Stomach (tissue), 9 donors: ENCODE measurements around the gene APEH. TPM values are rescaled to one million over a fixed set of nuclear protein-coding genes. Genes with fewer than 3 reads are reported as not detected.
"Not testable (repeated sequence)": the region's sequence is repeated elsewhere in the genome, so short reads cannot be mapped to it uniquely, and the experiment has no call there.

Experiments
- DNase-seq, 2 donors: peaks; one replicate each; pipeline versions ENCODE4 v3.0.0 to v3.0.0-alpha.2; 2013 to 2019
- H3K27ac ChIP-seq, 5 donors: fragments of 200-600 bp in 4 of 5; sonication (generic) in 4 of 5; one replicate each; pipeline ENCODE4 v1.5.1; 2013 to 2019; ENCODE audit warnings: mild to moderate bottlenecking in 1 of 5, moderate library complexity in 1 of 5
- H3K27me3 ChIP-seq, 3 donors: fragments of 200-600 bp; sonication (generic); one replicate each; pipeline ENCODE4 v1.5.1; 2017 to 2019; ENCODE audit warnings: mixed run types in 1 of 3
- H3K36me3 ChIP-seq, 4 donors: fragments of 200-600 bp; sonication (generic); 1 replicate in 3 of 4; 2 replicates in 1 of 4; pipeline ENCODE4 v1.5.1; 2016 to 2019
- H3K4me1 ChIP-seq, 4 donors: fragments of 200-600 bp; sonication (generic); one replicate each; pipeline ENCODE4 v1.5.1; 2016 to 2019
- H3K4me3 ChIP-seq, 4 donors: fragments of 200-600 bp; sonication (generic) in 3 of 4; one replicate each; pipeline ENCODE4 v1.5.1; 2016 to 2019; ENCODE audit warnings: mild to moderate bottlenecking in 1 of 4
- H3K9me3 ChIP-seq, 4 donors: fragments of 200-600 bp; sonication (generic); one replicate each; pipeline ENCODE4 v1.5.1; 2016 to 2019
- CTCF ChIP-seq, 7 experiments: fragments of 450-650 bp in 4 of 7; fragments of 200-600 bp in 3 of 7; sonication (generic) in 3 of 7; IDR thresholded peaks; one replicate each; pipeline ENCODE4 v1.5.1; 2016 to 2019; ENCODE audit warnings: antibody characterized with exemption in 7 of 7, control low read depth in 2 of 7, mild to moderate bottlenecking in 1 of 7
- EP300 ChIP-seq: sonication (generic); formaldehyde crosslinking; IDR thresholded peaks from one replicate; pipeline ENCODE4 v1.6.1; 2017; ENCODE audit warnings: antibody characterized with exemption
- POLR2A ChIP-seq, 4 donors: fragments of 450-650 bp; IDR thresholded peaks; one replicate each; pipeline ENCODE4 v1.6.1; 2016; ENCODE audit warnings: antibody characterized with exemption in 4 of 4, control low read depth in 2 of 4, mild to moderate bottlenecking in 1 of 4, moderate library complexity in 1 of 4
- POLR2AphosphoS5 ChIP-seq, 3 donors: sonication (generic); formaldehyde crosslinking; IDR thresholded peaks; one replicate each; pipeline ENCODE4 v1.6.1; 2016; ENCODE audit warnings: antibody characterized with exemption in 3 of 3
- WGBS, 5 donors: extraction: QIAGEN DNeasy Blood & Tissue Kit in 3 of 5; methylation state at CpG; one replicate each; pipeline versions ENCODE4 v1.1.5 to v1.1.7; 2013 to 2018; 5-methylcytosine and 5-hydroxymethylcytosine counted together
- intact Hi-C: fragments of 100-400 bp; cut with DNase I; formaldehyde crosslinking; loops from one replicate; pipeline ENCODE4 v1.15.1; 2023; ENCODE audit warnings: low total_unique reads
- polyA plus RNA-seq, 3 donors: library from polyadenylated mRNA; stranded (reverse); fragments of 200-250 nt; gene quantifications; one replicate each; pipeline ENCODE4 v1.2.3, GENCODE V29; 2013
- total RNA-seq, 5 donors: library from RNA; depleted of rRNA; stranded (reverse); fragments of >200 nt; gene quantifications; one replicate each; pipeline versions ENCODE4 v1.1.0 to v1.2.3, GENCODE V29; 2014 to 2016
- donor health status: healthy with polysubstance abuse.
- donor health status: Bipolar disorder and iron deficiency.
- donor health status: healthy.

The APEH gene
- total and polyA plus RNA-seq, 8 donors = 23.9 to 104 (median 47.7) TPM

- H3K27ac ChIP-seq = no peak overlapping the region
- TF ChIP-seq EP300 = no peak
- TF ChIP-seq POLR2A (IDR thresholded peaks at IDR 0.05) = no peak
- TF ChIP-seq CTCF (IDR thresholded peaks at IDR 0.05) = no peak
- TF ChIP-seq POLR2AphosphoS5 (IDR thresholded peaks at IDR 0.05) = no peak
- H3K36me3 ChIP-seq = peaks cover 58 to 70% (median 68%) of the 10 kb centered on the region in 4 donors
- peaks cover 4 to 20% (median 17%) of the 10 kb centered on the region in 4 donors for H3K4me1 ChIP-seq
- no peak for DNase-seq
- peaks cover 0 to 22% (median 0%) of the 10 kb centered on the region in 3 donors for H3K27me3 ChIP-seq
- no peaks in the 10 kb centered on the region for H3K9me3 ChIP-seq
- WGBS, 5 donors = 88 to 94% (median 88%) methylated on average over 6 of the region's 6 CpGs
- intact Hi-C loops = no loop called here
- no peak overlapping the region for H3K4me3 ChIP-seq
These were observed 9.0 kb downstream of the APEH start for GRCh38 chr3:49683162-49683561.

- H3K4me3 ChIP-seq, H3K9me3 ChIP-seq, DNase-seq, intact Hi-C loops, H3K27ac ChIP-seq: not testable (repeated sequence)
- 80 to 100% (median 88%) methylated on average over 1 to 2 of the region's 2 CpGs for WGBS, 5 donors
- Histone ChIP-seq H3K27me3 (peaks cover 0 to 22% (median 0%) of the 10 kb centered on the region in 3 donors), H3K4me1 (peaks cover 8 to 29% (median 26%) of the 10 kb centered on the region in 4 donors), H3K36me3 (peaks cover 45 to 57% (median 55%) of the 10 kb centered on the region in 4 donors)
These were observed 10.3 kb downstream of the APEH start for GRCh38 chr3:49684453-49684852.

- intact Hi-C loops, H3K4me3 ChIP-seq, H3K9me3 ChIP-seq, DNase-seq, H3K27ac ChIP-seq: not testable (repeated sequence)
- H3K27me3 ChIP-seq = peaks cover 0 to 22% (median 0%) of the 10 kb centered on the region in 3 donors
- WGBS, 5 donors = 81 to 95% (median 94%) methylated on average over 2 to 10 of the region's 10 CpGs
- H3K36me3 ChIP-seq = peaks cover 39 to 51% (median 48%) of the 10 kb centered on the region in 4 donors
- H3K4me1 ChIP-seq = peaks cover 12 to 33% (median 30%) of the 10 kb centered on the region in 4 donors
These were observed 11.0 kb downstream of the APEH start for GRCh38 chr3:49685103-49685502.

GRCh38 chr3:49685846-49686245, 11.7 kb downstream of the APEH start:
- peaks cover 31 to 43% (median 41%) of the 10 kb centered on the region in 4 donors for H3K36me3 ChIP-seq
- peaks cover 0 to 22% (median 0%) of the 10 kb centered on the region in 3 donors for H3K27me3 ChIP-seq
- H3K9me3 ChIP-seq, H3K27ac ChIP-seq, intact Hi-C loops, DNase-seq: not testable (repeated sequence)
- WGBS, 5 donors = 7 to 19% (median 14%) methylated on average over 20 to 35 of the region's 36 CpGs
- peak overlapping the region in 2 of 4 donors; percentile 38 to 55 for H3K4me3 ChIP-seq
- peaks cover 20 to 40% (median 37%) of the 10 kb centered on the region in 4 donors for H3K4me1 ChIP-seq

- H3K4me1 ChIP-seq = peaks cover 25 to 45% (median 42%) of the 10 kb centered on the region in 4 donors
- H3K4me3 ChIP-seq = peak overlapping the region; percentile 31 to 55 (median 36)
- H3K36me3 ChIP-seq = peaks cover 26 to 38% (median 36%) of the 10 kb centered on the region in 4 donors
- peaks cover 0 to 22% (median 0%) of the 10 kb centered on the region in 3 donors for H3K27me3 ChIP-seq
- H3K9me3 ChIP-seq, intact Hi-C loops: not testable (repeated sequence)
- 1 to 6% (median 1%) methylated on average over 7 to 25 of the region's 29 CpGs; no CpG with 5 or more reads in 1 of the 5 donors for WGBS, 5 donors
- peak; percentile 78 to 80 for DNase-seq
- peak overlapping the region in 3 of 5 donors; percentile 4 to 54 (median 39) for H3K27ac ChIP-seq
These were observed 12.2 kb downstream of the APEH start for GRCh38 chr3:49686346-49686745.

- peak; percentile 80 to 89 for DNase-seq
- Histone ChIP-seq H3K27me3 (peaks cover 0 to 22% (median 0%) of the 10 kb centered on the region in 3 donors), H3K4me3 (peak overlapping the region; percentile 31 to 55 (median 36)), H3K36me3 (peaks cover 21 to 33% (median 30%) of the 10 kb centered on the region in 4 donors), H3K27ac (peak overlapping the region in 2 of 5 donors; percentile 4 to 39), H3K4me1 (peaks cover 26 to 51% (median 48%) of the 10 kb centered on the region in 4 donors)
- 9 to 12% (median 11%) methylated on average over 30 to 44 of the region's 44 CpGs; no CpG with 5 or more reads in 1 of the 5 donors for WGBS, 5 donors
- H3K9me3 ChIP-seq, intact Hi-C loops: not testable (repeated sequence)
These were observed 12.7 kb downstream of the APEH start for GRCh38 chr3:49686769-49687423.

- H3K9me3 ChIP-seq, H3K27ac ChIP-seq, DNase-seq, intact Hi-C loops: not testable (repeated sequence)
- peaks cover 0 to 22% (median 0%) of the 10 kb centered on the region in 3 donors for H3K27me3 ChIP-seq
- H3K4me1 ChIP-seq = peaks cover 26 to 52% (median 49%) of the 10 kb centered on the region in 4 donors
- H3K36me3 ChIP-seq = peaks cover 16 to 28% (median 25%) of the 10 kb centered on the region in 4 donors
- H3K4me3 ChIP-seq = peak overlapping the region in 1 of 4 donors; percentile 55
- 84 to 94% (median 93%) methylated on average over 4 to 12 of the region's 12 CpGs for WGBS, 5 donors
These were observed 13.3 kb downstream of the APEH start for GRCh38 chr3:49687424-49687795.

GRCh38 chr3:49688338-49689045, 14.3 kb downstream of the APEH start:
- H3K9me3 ChIP-seq, DNase-seq, intact Hi-C loops: not testable (repeated sequence)
- WGBS, 5 donors = 48 to 72% (median 67%) methylated on average over 3 to 7 of the region's 7 CpGs
- H3K4me1 ChIP-seq = peaks cover 26 to 52% (median 49%) of the 10 kb centered on the region in 4 donors
- peaks cover 0 to 22% (median 0%) of the 10 kb centered on the region in 3 donors for H3K27me3 ChIP-seq
- H3K4me3 ChIP-seq = peak overlapping the region; percentile 71 to 95 (median 83)
- peak overlapping the region in 4 of 5 donors; percentile 77 to 91 (median 86) for H3K27ac ChIP-seq
- H3K36me3 ChIP-seq = peaks cover 5 to 17% (median 14%) of the 10 kb centered on the region in 4 donors
